Measurements from ENCODE around the gene CYB561D1. TPM values are rescaled to one million over a fixed set of nuclear protein-coding genes. Genes with fewer than 3 reads are reported as not detected.

Gene CYB561D1
- total RNA-seq, 1 donor from 2014 or later: 4.2 TPM

GRCh38 chr1:109532365-109533136 lies 38.7 kb downstream of the CYB561D1 start:
- Histone ChIP-seq H3K9me3 (ENCODE audit: control insufficient read depth in 3 of 3, low read length in 3 of 3) (no peaks in the 10 kb centered on the region), H3K9ac (ENCODE audit: low read depth in 1 of 3, low read length in 3 of 3) (peak overlapping the region; percentile 36 to 79 (median 67)), H3K4me3 (ENCODE audit: low read length in 3 of 3) (peak overlapping the region; percentile 49 to 63 (median 61)), H3K27me3 (ENCODE audit: control insufficient read depth in 3 of 3, insufficient read depth in 3 of 3, low read length in 3 of 3) (no peaks in the 10 kb centered on the region), H3K27ac (ENCODE audit: low read depth, low read length) (peak overlapping the region; percentile 88), H3K36me3 (ENCODE audit: control insufficient read depth in 3 of 3, insufficient read depth in 3 of 3, low read length in 3 of 3) (no peaks in the 10 kb centered on the region), H3K4me1 (ENCODE audit: control insufficient read depth in 3 of 3, insufficient read depth in 3 of 3, low read length in 3 of 3) (peaks cover 74 to 83% (median 75%) of the 10 kb centered on the region in 3 donors)

- peak overlapping the region; percentile 97 for H3K27ac ChIP-seq (ENCODE audit: low read depth, low read length)
- no peaks in the 10 kb centered on the region for H3K9me3 ChIP-seq (ENCODE audit: control insufficient read depth in 3 of 3, low read length in 3 of 3)
- peak overlapping the region; percentile 43 to 84 (median 81) for H3K9ac ChIP-seq (ENCODE audit: low read depth in 1 of 3, low read length in 3 of 3)
- H3K4me3 ChIP-seq (ENCODE audit: low read length in 3 of 3): peak overlapping the region in 1 of 3 donors; percentile 24
- H3K27me3 ChIP-seq (ENCODE audit: control insufficient read depth in 3 of 3, insufficient read depth in 3 of 3, low read length in 3 of 3): no peaks in the 10 kb centered on the region
- peaks cover 68 to 85% (median 76%) of the 10 kb centered on the region in 3 donors for H3K4me1 ChIP-seq (ENCODE audit: control insufficient read depth in 3 of 3, insufficient read depth in 3 of 3, low read length in 3 of 3)
- H3K36me3 ChIP-seq (ENCODE audit: control insufficient read depth in 3 of 3, insufficient read depth in 3 of 3, low read length in 3 of 3): no peaks in the 10 kb centered on the region
Observed at GRCh38 chr1:109534307-109534858, 40.5 kb downstream of the CYB561D1 start.

GRCh38 chr1:109535481-109535880 lies 41.6 kb downstream of the CYB561D1 start:
- peak overlapping the region; percentile 97 for H3K27ac ChIP-seq (ENCODE audit: low read depth, low read length)
- H3K36me3 ChIP-seq (ENCODE audit: control insufficient read depth in 3 of 3, insufficient read depth in 3 of 3, low read length in 3 of 3): no peaks in the 10 kb centered on the region
- no peaks in the 10 kb centered on the region for H3K9me3 ChIP-seq (ENCODE audit: control insufficient read depth in 3 of 3, low read length in 3 of 3)
- peak overlapping the region; percentile 43 to 84 (median 81) for H3K9ac ChIP-seq (ENCODE audit: low read depth in 1 of 3, low read length in 3 of 3)
- peaks cover 62 to 82% (median 74%) of the 10 kb centered on the region in 3 donors for H3K4me1 ChIP-seq (ENCODE audit: control insufficient read depth in 3 of 3, insufficient read depth in 3 of 3, low read length in 3 of 3)
- H3K27me3 ChIP-seq (ENCODE audit: control insufficient read depth in 3 of 3, insufficient read depth in 3 of 3, low read length in 3 of 3): no peaks in the 10 kb centered on the region
- H3K4me3 ChIP-seq (ENCODE audit: low read length in 3 of 3): peak overlapping the region; percentile 11 to 56 (median 43)

- H3K27me3 ChIP-seq (ENCODE audit: control insufficient read depth in 3 of 3, insufficient read depth in 3 of 3, low read length in 3 of 3): no peaks in the 10 kb centered on the region
- no peaks in the 10 kb centered on the region for H3K36me3 ChIP-seq (ENCODE audit: control insufficient read depth in 3 of 3, insufficient read depth in 3 of 3, low read length in 3 of 3)
- H3K27ac ChIP-seq (ENCODE audit: low read depth, low read length): peak overlapping the region; percentile 97
- H3K4me3 ChIP-seq (ENCODE audit: low read length in 3 of 3): peak overlapping the region; percentile 41 to 70 (median 43)
- peak overlapping the region; percentile 63 to 84 (median 81) for H3K9ac ChIP-seq (ENCODE audit: low read depth in 1 of 3, low read length in 3 of 3)
- H3K4me1 ChIP-seq (ENCODE audit: control insufficient read depth in 3 of 3, insufficient read depth in 3 of 3, low read length in 3 of 3): peaks cover 61 to 81% (median 72%) of the 10 kb centered on the region in 3 donors
- H3K9me3 ChIP-seq (ENCODE audit: control insufficient read depth in 3 of 3, low read length in 3 of 3): no peaks in the 10 kb centered on the region
Observed at GRCh38 chr1:109535971-109536491, 42.1 kb downstream of the CYB561D1 start.

GRCh38 chr1:109537450-109538178 lies 43.7 kb downstream of the CYB561D1 start:
- Histone ChIP-seq H3K27ac (ENCODE audit: low read depth, low read length) (peak overlapping the region; percentile 97), H3K9me3 (ENCODE audit: control insufficient read depth in 3 of 3, low read length in 3 of 3) (no peaks in the 10 kb centered on the region), H3K4me1 (ENCODE audit: control insufficient read depth in 3 of 3, insufficient read depth in 3 of 3, low read length in 3 of 3) (peaks cover 45 to 76% (median 63%) of the 10 kb centered on the region in 3 donors), H3K36me3 (ENCODE audit: control insufficient read depth in 3 of 3, insufficient read depth in 3 of 3, low read length in 3 of 3) (no peaks in the 10 kb centered on the region), H3K4me3 (ENCODE audit: low read length in 3 of 3) (no peak overlapping the region), H3K27me3 (ENCODE audit: control insufficient read depth in 3 of 3, insufficient read depth in 3 of 3, low read length in 3 of 3) (no peaks in the 10 kb centered on the region), H3K9ac (ENCODE audit: low read depth in 1 of 3, low read length in 3 of 3) (no peak overlapping the region)

GRCh38 chr1:109538827-109539555 lies 45.1 kb downstream of the CYB561D1 start:
- Histone ChIP-seq H3K9me3 (ENCODE audit: control insufficient read depth in 3 of 3, low read length in 3 of 3) (no peaks in the 10 kb centered on the region), H3K27ac (ENCODE audit: low read depth, low read length) (no peak overlapping the region), H3K36me3 (ENCODE audit: control insufficient read depth in 3 of 3, insufficient read depth in 3 of 3, low read length in 3 of 3) (no peaks in the 10 kb centered on the region), H3K4me3 (ENCODE audit: low read length in 3 of 3) (no peak overlapping the region), H3K4me1 (ENCODE audit: control insufficient read depth in 3 of 3, insufficient read depth in 3 of 3, low read length in 3 of 3) (peaks cover 38 to 68% (median 55%) of the 10 kb centered on the region in 3 donors), H3K27me3 (ENCODE audit: control insufficient read depth in 3 of 3, insufficient read depth in 3 of 3, low read length in 3 of 3) (no peaks in the 10 kb centered on the region), H3K9ac (ENCODE audit: low read depth in 1 of 3, low read length in 3 of 3) (no peak overlapping the region)

- H3K36me3 ChIP-seq (ENCODE audit: control insufficient read depth in 3 of 3, insufficient read depth in 3 of 3, low read length in 3 of 3): no peaks in the 10 kb centered on the region
- peak within 1 kb of the TSS in 1 of 3 donors; percentile 16 for H3K9ac ChIP-seq (ENCODE audit: low read depth in 1 of 3, low read length in 3 of 3)
- H3K4me1 ChIP-seq (ENCODE audit: control insufficient read depth in 3 of 3, insufficient read depth in 3 of 3, low read length in 3 of 3): peaks cover 34 to 65% (median 50%) of the 10 kb centered on the region in 3 donors
- no peaks in the 10 kb centered on the region for H3K27me3 ChIP-seq (ENCODE audit: control insufficient read depth in 3 of 3, insufficient read depth in 3 of 3, low read length in 3 of 3)
- no peaks in the 10 kb centered on the region for H3K9me3 ChIP-seq (ENCODE audit: control insufficient read depth in 3 of 3, low read length in 3 of 3)
- H3K4me3 ChIP-seq (ENCODE audit: low read length in 3 of 3): no peak within 1 kb of the TSS
- H3K27ac ChIP-seq (ENCODE audit: low read depth, low read length): no peak within 1 kb of the TSS
Observed at GRCh38 chr1:109539676-109540075, 45.8 kb downstream of the CYB561D1 start, which contains the start of gene GPR61. Gene GPR61, plus strand, starts transcription at chr1:109539872. Its CDS starts 3,151 bp downstream, at chr1:109543023.

- Histone ChIP-seq H3K9ac (ENCODE audit: low read depth in 1 of 3, low read length in 3 of 3) (no peak overlapping the region), H3K4me1 (ENCODE audit: control insufficient read depth in 3 of 3, insufficient read depth in 3 of 3, low read length in 3 of 3) (peaks cover 23 to 53% (median 36%) of the 10 kb centered on the region in 3 donors), H3K27me3 (ENCODE audit: control insufficient read depth in 3 of 3, insufficient read depth in 3 of 3, low read length in 3 of 3) (no peaks in the 10 kb centered on the region), H3K36me3 (ENCODE audit: control insufficient read depth in 3 of 3, insufficient read depth in 3 of 3, low read length in 3 of 3) (no peaks in the 10 kb centered on the region), H3K4me3 (ENCODE audit: low read length in 3 of 3) (no peak overlapping the region), H3K9me3 (ENCODE audit: control insufficient read depth in 3 of 3, low read length in 3 of 3) (no peaks in the 10 kb centered on the region), H3K27ac (ENCODE audit: low read depth, low read length) (no peak overlapping the region)
Observed at GRCh38 chr1:109541102-109541501, 47.2 kb downstream of the CYB561D1 start.

GRCh38 chr1:109542657-109543056 lies 48.8 kb downstream of the CYB561D1 start:
- Histone ChIP-seq H3K9me3 (ENCODE audit: control insufficient read depth in 3 of 3, low read length in 3 of 3) (no peaks in the 10 kb centered on the region), H3K4me3 (ENCODE audit: low read length in 3 of 3) (no peak overlapping the region), H3K36me3 (ENCODE audit: control insufficient read depth in 3 of 3, insufficient read depth in 3 of 3, low read length in 3 of 3) (no peaks in the 10 kb centered on the region), H3K4me1 (ENCODE audit: control insufficient read depth in 3 of 3, insufficient read depth in 3 of 3, low read length in 3 of 3) (peaks cover 26 to 51% (median 36%) of the 10 kb centered on the region in 3 donors), H3K27me3 (ENCODE audit: control insufficient read depth in 3 of 3, insufficient read depth in 3 of 3, low read length in 3 of 3) (no peaks in the 10 kb centered on the region), H3K27ac (ENCODE audit: low read depth, low read length) (no peak overlapping the region), H3K9ac (ENCODE audit: low read depth in 1 of 3, low read length in 3 of 3) (no peak overlapping the region)
